Activated CD4-positive, alpha-beta T cell treated with anti-CD3 and anti-CD28 coated beads, Interleukin-2, amount 10 ng/mL, durations not matched to agents 24 days and 14 days (primary cell): ENCODE measurements around the gene NIPAL3. TPM values are rescaled to one million over a fixed set of nuclear protein-coding genes. Genes with fewer than 3 reads are reported as not detected.
A peak's percentile ranks its signal among the peaks of the same experiment; 100 is the strongest.

Experiments used
- DNase-seq: peaks from one replicate; pipeline ENCODE4 v3.0.0; 2022
- H3K27ac Mint-ChIP-seq: one replicate; pipeline ENCODE4 v1.8.0; 2022; ENCODE audit warnings: mild to moderate bottlenecking, mixed read lengths
- H3K27me3 Mint-ChIP-seq: one replicate; pipeline ENCODE4 v1.8.0; 2022; ENCODE audit warnings: mixed read lengths
- H3K36me3 Mint-ChIP-seq: one replicate; pipeline ENCODE4 v1.8.0; 2022; ENCODE audit warnings: low read depth, mild to moderate bottlenecking, mixed read lengths
- H3K4me1 Mint-ChIP-seq: one replicate; pipeline ENCODE4 v1.8.0; 2021; ENCODE audit warnings: mixed read lengths
- H3K4me3 Mint-ChIP-seq: one replicate; pipeline ENCODE4 v1.8.0; 2022; ENCODE audit warnings: mild to moderate bottlenecking, moderate library complexity, mixed read lengths
- H3K9me3 Mint-ChIP-seq: one replicate; pipeline ENCODE4 v1.8.0; 2021; ENCODE audit warnings: mixed read lengths
- intact Hi-C: fragments of 100-400 bp; cut with micrococcal nuclease; formaldehyde crosslinking; loops from one replicate; pipeline ENCODE4 v1.15.1; 2023
- total RNA-seq: library from RNA; stranded (reverse); gene quantifications from 2 replicates; pipeline ENCODE4 v1.2.3, GENCODE V29; 2022

NIPAL3 gene
- 25.1 and 26.3 TPM in 2 replicates for total RNA-seq

DNA sequence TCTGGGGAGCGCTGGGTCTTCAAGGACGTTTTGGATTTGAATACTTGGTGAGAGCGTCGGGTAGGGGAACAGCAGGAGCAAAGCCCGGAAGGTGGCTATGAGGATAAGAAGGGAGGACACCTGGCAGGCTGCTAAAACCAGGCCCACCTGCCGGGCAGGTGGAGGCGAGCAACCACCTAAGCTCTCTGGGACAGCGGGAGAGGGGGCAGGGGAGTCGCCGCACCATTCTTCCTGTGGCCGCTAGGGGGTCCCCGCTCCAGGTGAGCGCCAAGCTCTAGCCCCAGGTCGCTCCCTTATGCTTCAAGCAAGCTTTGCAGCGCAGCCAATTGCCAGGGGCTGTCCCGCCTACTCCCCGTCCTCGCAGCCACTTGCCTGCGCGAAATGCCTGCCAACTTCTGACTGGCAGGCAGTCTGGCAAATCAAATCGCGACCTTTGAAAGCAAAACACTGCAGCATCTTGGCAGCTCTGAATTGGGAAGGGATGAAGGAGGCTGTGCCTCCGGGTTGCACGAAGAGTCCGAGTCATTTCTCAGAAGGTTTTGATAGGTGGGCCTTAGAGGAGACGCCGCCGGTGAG is at the start of gene NIPAL3:
Gene NIPAL3, plus strand, starts transcription at position 469 of the 576 bp plus-strand sequence. CDS start 3,746 bp downstream, outside the sequence.
- peak; percentile 99 for DNase-seq
- peak within 1 kb of the TSS; percentile 90 for H3K27ac Mint-ChIP-seq
- peak within 1 kb of the TSS; percentile 88 for H3K4me3 Mint-ChIP-seq
- H3K4me1 Mint-ChIP-seq: peaks cover 53% of the 10 kb centered on the region
- H3K9me3 Mint-ChIP-seq: no peaks in the 10 kb centered on the region
- H3K27me3 Mint-ChIP-seq: no peaks in the 10 kb centered on the region
- intact Hi-C loops: loop anchor here (1.0 to 5.0 kb wide), 4 partner anchors 87 to 227 kb away; partner anchors contain the start of genes RCAN3 and SRRM1
- peaks cover 17% of the 10 kb centered on the region for H3K36me3 Mint-ChIP-seq

DNA sequence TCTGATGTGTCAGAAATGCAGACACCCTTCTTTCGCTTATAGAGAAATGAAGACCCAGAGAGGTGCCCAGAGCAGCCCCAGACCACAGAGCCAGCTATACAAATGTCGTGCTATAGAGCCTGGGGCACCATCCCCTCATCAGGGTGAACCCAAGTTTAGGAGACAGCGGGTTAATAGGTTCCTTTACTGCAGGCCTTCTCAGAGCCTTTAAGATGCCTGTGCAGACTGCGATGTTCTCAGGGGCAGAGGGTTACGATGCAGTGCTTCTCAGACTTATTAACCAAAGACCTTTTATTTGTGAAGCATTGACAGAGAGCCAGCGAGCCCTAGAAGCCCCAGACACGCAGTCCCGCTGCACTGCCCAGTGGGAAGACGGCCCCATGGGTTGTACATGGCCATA is 48.9 kb upstream of the NIPAL3 start:
- intact Hi-C loops: no loop called here
- H3K9me3 Mint-ChIP-seq: no peaks in the 10 kb centered on the region
- H3K4me3 Mint-ChIP-seq: no peak overlapping the region
- H3K27me3 Mint-ChIP-seq: peaks cover 5% of the 10 kb centered on the region
- peaks cover 27% of the 10 kb centered on the region for H3K4me1 Mint-ChIP-seq
- H3K27ac Mint-ChIP-seq: no peak overlapping the region
- peaks cover 1% of the 10 kb centered on the region for H3K36me3 Mint-ChIP-seq
- DNase-seq: no peak

DNA sequence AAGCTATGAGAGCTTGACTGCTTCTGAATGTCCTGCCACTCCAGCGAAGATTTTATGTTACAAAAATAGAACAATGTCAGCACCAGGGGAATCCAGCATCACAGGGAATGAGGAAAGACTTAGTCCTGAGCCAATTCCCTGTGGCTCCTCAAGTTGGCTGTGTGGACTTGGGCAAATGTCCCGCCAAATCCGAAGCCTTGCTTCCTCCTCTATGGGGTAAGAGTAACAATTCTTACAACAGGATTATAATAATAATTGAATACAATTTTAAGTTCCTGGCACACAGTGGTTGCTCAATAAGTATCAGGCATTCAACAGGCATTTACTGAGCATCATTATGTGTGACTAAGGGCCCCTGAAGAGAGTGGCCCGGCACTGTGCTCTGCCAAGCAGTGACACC is 46.4 kb upstream of the NIPAL3 start:
- Mint-ChIP-seq H3K9me3 (no peaks in the 10 kb centered on the region), H3K27me3 (peaks cover 2% of the 10 kb centered on the region), H3K4me1 (peaks cover 25% of the 10 kb centered on the region), H3K27ac (no peak overlapping the region), H3K36me3 (peaks cover 1% of the 10 kb centered on the region), H3K4me3 (no peak overlapping the region)
- DNase-seq: no peak
- intact Hi-C loops: no loop called here

DNA sequence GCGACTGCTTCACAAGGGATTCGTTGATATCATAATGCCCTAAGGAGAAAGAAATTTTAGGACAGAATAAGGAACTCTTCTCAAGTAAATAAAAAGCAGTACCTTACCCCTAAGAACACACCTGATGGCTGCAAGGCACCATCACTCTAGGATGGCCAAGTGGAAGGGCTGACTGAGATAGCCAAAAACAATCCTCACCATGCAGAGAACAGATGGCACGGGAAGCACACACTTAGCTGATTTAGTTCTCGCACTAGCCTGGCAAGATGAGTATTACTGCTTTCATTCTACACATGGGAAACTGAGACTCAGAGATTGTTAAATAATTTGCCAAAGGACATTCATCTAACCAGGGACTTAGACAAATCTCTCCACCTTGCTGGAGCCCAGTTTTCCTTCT is 45.8 kb upstream of the NIPAL3 start:
- Mint-ChIP-seq H3K9me3 (no peaks in the 10 kb centered on the region), H3K27ac (no peak overlapping the region), H3K4me3 (no peak overlapping the region), H3K27me3 (peaks cover 2% of the 10 kb centered on the region), H3K4me1 (peaks cover 19% of the 10 kb centered on the region), H3K36me3 (peaks cover 1% of the 10 kb centered on the region)
- DNase-seq: no peak
- intact Hi-C loops: no loop called here

DNA sequence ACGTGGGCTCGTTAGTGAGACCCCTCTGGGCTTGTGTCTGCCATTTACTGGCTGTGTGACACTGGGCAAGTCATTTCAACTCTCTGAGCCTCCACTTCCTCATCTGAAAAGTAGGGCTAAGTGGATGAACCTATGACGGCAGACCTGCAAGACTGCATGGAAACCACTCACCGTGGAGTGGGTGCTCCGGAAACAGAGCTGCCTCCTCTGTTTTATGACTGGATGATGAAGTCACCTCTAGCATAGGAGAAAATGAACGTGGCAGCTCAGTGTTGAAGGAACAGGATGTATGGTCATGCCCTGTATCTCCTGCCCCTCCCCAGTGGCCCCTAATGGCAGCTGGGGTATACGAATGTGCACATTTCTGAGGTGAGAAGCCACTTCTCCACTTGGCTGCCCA is 42.6 kb upstream of the NIPAL3 start:
- intact Hi-C loops: no loop called here
- H3K27me3 Mint-ChIP-seq: no peaks in the 10 kb centered on the region
- H3K27ac Mint-ChIP-seq: no peak overlapping the region
- no peaks in the 10 kb centered on the region for H3K36me3 Mint-ChIP-seq
- no peaks in the 10 kb centered on the region for H3K9me3 Mint-ChIP-seq
- DNase-seq: no peak
- no peak overlapping the region for H3K4me3 Mint-ChIP-seq
- peaks cover 3% of the 10 kb centered on the region for H3K4me1 Mint-ChIP-seq

DNA sequence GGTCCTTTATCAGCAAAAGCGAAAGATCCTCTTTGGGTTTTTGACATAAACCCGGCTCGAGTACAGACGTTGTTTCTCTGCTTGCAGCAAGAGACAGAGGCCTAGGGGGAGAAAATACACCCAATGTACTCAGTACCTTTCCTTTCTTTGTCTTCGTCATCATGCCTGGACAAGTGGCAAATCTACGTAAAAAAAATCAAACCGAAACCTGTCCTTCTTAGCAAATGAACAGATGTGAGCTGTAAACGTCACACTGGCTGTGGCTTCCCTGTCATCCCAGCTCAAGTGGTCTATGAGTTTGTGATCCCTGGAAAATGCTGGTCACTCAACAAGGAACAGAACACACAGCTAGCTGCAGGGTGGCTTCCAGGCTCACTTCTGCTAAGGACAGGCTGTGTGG is 41.9 kb upstream of the NIPAL3 start:
- H3K4me1 Mint-ChIP-seq: peaks cover 3% of the 10 kb centered on the region
- H3K36me3 Mint-ChIP-seq: no peaks in the 10 kb centered on the region
- H3K4me3 Mint-ChIP-seq: no peak overlapping the region
- intact Hi-C loops: no loop called here
- DNase-seq: no peak
- no peaks in the 10 kb centered on the region for H3K9me3 Mint-ChIP-seq
- H3K27me3 Mint-ChIP-seq: no peaks in the 10 kb centered on the region
- H3K27ac Mint-ChIP-seq: no peak overlapping the region

DNA sequence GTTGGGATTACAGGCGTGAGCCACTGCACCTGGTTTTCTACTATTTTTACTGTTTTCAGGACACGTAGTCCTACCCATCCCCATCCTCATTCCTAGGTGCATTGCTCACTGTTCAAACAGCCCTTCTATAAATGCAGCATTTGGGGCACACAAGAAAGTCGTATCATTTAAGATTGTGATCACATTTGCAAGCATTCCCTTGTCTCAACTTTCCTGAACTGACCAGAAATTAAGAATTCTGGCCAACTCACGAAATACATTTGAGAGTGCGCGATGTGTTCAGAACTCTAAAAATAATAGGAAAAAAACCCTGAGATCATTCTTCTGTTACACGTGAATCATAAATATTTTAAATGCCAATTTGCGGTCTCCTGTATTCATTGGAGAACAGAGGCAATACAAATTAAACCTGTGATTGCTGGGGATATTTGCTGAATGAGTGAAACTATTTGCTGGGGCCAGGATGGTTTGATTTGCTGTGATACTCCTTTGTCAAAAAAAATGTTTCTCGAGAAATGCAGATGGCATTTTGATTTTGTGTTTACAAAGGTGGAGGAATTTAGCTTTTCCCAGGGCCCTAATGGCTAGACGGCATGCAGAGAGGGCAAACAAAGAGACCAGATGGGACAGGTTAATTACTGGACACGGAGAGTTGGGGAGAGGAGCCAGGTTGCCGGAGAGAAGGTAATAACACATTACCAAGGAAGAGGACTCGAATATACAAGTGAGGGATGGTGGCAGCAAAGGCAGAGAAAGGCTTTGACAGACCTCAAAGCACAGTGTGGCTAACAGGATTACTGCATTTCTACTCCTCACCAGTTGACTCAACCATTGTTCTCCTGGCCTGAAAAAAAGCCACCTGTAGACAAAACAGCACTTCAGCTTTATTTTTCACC is 40.5 kb upstream of the NIPAL3 start:
- Mint-ChIP-seq H3K4me3 (no peak overlapping the region), H3K27ac (no peak overlapping the region), H3K36me3 (no peaks in the 10 kb centered on the region), H3K4me1 (peaks cover 3% of the 10 kb centered on the region), H3K27me3 (no peaks in the 10 kb centered on the region), H3K9me3 (no peaks in the 10 kb centered on the region)
- intact Hi-C loops: no loop called here
- DNase-seq: no peak

DNA sequence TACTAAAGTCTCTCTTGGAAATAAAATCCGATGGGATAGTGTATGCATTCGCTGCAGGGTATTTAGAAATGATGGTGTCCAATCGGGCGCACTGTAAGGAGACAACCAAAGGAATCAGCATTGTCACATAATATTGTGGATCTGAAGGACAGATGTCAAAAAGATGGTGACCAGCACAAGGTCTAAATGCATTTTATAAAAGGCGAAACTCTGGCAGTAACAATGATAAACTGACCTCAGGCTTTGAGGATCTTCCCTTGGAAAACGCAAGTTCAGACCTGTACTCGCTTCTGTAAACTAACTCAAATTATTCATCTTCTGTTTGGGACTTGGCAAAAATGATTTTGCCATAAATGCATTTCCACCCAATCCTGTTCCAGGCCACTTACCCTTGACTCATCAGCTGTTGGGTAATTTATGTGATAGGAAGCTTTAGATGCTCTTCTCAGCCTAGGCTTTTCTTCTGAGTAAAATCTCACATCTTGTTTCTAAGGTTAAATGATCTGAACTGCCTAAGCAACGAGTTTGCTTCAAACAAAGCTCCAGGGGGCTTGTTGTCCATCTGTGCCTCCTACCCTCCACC is 35.8 kb upstream of the NIPAL3 start:
- intact Hi-C loops: no loop called here
- H3K27ac Mint-ChIP-seq: no peak overlapping the region
- H3K4me1 Mint-ChIP-seq: peaks cover 10% of the 10 kb centered on the region
- H3K36me3 Mint-ChIP-seq: peaks cover 11% of the 10 kb centered on the region
- no peak overlapping the region for H3K4me3 Mint-ChIP-seq
- H3K27me3 Mint-ChIP-seq: no peaks in the 10 kb centered on the region
- H3K9me3 Mint-ChIP-seq: no peaks in the 10 kb centered on the region
- DNase-seq: no peak

DNA sequence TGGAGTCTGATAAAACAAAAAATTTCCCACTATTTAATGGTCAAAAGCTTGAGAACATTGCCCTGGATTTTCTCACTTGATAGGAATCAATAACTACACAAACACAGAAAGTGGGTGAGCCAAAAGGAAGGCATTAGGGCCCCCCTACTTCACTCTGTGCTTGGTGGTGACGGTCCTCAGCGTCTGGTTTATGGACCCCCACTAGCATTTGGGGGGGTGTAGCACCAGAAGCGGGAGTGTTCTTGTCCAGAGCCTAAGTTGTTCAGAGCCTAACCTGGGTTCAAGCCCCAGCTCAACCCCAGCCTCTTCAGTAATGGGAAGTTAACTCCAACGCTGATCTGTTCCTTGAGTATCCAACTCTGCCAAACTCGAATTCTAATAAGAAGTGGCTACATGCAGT is 35.1 kb upstream of the NIPAL3 start:
- intact Hi-C loops: no loop called here

DNA sequence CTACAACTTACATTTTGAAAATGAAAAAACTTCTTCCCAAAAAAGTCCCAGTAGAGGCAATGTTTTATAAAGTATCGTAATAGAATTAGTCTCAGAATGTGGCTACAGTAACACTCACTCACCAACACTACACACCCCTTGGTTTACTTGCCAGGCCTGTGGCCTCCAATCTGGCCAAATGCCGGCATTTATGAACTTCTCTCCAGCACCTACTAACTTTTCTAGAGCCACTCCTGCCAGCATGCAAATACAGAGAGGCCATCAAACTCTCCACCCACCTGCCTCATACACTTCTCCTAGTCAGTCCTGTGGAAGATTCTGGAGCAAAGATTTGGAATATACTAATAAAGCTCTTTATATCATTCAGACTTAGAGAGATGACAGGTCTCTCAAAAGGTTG is 34.3 kb upstream of the NIPAL3 start:
- Mint-ChIP-seq H3K9me3 (no peaks in the 10 kb centered on the region), H3K27ac (no peak overlapping the region), H3K4me3 (no peak overlapping the region), H3K4me1 (peaks cover 23% of the 10 kb centered on the region), H3K27me3 (no peaks in the 10 kb centered on the region), H3K36me3 (peaks cover 11% of the 10 kb centered on the region)
- intact Hi-C loops: no loop called here
- peak; percentile 32 for DNase-seq

More for the DNA sequence above, 35.1 kb upstream of the NIPAL3 start:
- Mint-ChIP-seq H3K4me1 (peaks cover 17% of the 10 kb centered on the region), H3K27ac (no peak overlapping the region), H3K27me3 (no peaks in the 10 kb centered on the region), H3K36me3 (peaks cover 11% of the 10 kb centered on the region), H3K4me3 (no peak overlapping the region), H3K9me3 (no peaks in the 10 kb centered on the region)
- no peak for DNase-seq

DNA sequence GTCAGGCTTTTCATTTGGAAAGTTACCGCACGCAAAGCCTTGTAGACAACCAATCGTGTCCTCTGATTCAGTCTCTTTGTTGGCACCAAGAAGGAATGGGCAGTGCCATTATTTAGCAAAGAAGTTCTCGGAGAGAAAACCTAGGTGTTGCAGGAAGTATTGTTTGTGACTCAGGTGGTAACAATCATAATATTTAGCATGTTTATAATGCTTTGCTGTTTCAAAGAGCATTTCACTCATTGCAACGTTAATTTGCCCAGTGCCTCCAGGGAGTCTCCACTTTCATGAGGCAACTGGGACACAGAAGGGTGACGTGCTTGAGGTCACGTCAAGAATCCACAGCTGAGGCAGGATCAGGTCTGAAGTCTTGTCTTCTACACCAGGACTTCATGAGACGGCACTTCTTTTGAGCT is 33.4 kb upstream of the NIPAL3 start:
- Mint-ChIP-seq H3K9me3 (no peaks in the 10 kb centered on the region), H3K36me3 (peaks cover 12% of the 10 kb centered on the region), H3K27ac (no peak overlapping the region), H3K4me1 (peaks cover 31% of the 10 kb centered on the region), H3K27me3 (no peaks in the 10 kb centered on the region), H3K4me3 (no peak overlapping the region)
- intact Hi-C loops: no loop called here
- peak; percentile 48 for DNase-seq

DNA sequence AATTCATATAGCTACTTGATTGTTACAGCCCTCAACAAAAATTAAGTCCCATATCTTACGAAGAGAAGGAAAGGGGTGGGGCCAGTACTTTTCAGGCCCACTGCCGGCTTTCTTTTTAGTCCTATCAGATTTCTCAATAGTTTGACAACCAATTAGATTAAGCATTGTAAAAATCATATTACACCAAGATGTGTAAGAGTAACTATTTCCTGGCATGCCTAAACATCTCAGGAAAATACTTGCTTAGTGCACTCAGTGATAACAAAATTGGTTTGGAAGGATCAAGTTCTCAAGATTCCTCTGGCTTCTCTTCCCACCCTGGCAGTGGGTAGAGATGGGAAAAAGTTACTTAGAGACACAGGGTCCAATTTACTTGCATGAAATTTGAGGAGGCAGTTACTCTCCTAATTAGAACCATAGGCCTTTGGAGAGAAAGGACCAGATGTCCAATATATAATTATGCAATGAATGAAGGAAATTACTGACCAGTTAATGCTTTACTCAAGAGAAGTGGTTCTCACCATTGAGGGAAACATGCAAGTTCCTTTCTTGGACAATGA is 32.1 kb upstream of the NIPAL3 start:
- Mint-ChIP-seq H3K4me1 (peaks cover 31% of the 10 kb centered on the region), H3K27me3 (no peaks in the 10 kb centered on the region), H3K27ac (no peak overlapping the region), H3K4me3 (no peak overlapping the region), H3K36me3 (peaks cover 13% of the 10 kb centered on the region), H3K9me3 (no peaks in the 10 kb centered on the region)
- intact Hi-C loops: no loop called here
- no peak for DNase-seq

DNA sequence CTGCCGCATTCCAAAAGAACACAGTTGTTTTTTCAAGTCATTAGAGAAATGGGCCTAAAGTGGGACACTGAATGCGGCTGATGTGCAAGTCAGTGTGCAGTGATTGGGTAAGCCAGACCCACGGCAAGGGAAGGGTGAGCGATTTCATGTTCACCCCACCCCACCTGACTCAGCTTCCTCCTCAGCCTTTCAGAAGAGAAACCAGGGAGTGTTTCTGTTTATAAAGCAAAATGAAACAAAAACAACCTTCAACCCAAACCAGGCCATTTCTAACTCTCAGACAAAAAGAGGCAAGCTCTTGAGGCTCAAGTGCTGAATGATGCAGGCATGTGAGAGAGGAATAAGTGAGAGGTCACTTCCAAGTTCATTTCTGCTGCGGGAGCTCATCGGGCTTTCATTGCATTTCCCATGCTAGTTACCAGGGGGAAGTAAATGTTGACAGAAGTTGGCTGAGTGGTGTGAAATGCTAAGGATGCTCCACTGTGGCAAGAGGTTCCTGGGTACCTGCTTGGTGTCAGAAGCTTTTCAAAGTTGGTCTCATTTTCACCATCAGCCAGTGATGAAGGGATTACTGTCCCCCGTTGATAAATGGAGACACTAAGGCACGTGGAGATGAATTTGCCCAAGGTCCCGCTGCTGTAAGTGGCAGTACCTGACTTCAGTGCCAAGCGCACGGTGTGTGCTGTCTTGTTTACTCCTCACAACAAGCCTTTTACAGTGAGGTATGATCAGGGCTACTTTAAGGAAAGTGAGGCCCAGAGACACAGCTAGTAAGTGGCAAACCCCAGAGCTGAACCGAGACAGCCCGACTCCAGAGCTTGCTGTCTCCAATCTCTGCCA is 31.1 kb upstream of the NIPAL3 start:
- peaks cover 14% of the 10 kb centered on the region for H3K36me3 Mint-ChIP-seq
- H3K27me3 Mint-ChIP-seq: no peaks in the 10 kb centered on the region
- H3K4me1 Mint-ChIP-seq: peaks cover 31% of the 10 kb centered on the region
- intact Hi-C loops: loop anchor here (1.0 kb wide), 3 partner anchors 19 to 62 kb away; no protein-coding TSS in a partner anchor
- peak overlapping the region; percentile 65 for H3K4me3 Mint-ChIP-seq
- peak; percentile 83 for DNase-seq
- peak overlapping the region; percentile 79 for H3K27ac Mint-ChIP-seq
- no peaks in the 10 kb centered on the region for H3K9me3 Mint-ChIP-seq
